ENCODE results near the gene MAGEA9B.
"Not testable (repeated sequence)": the region's sequence is repeated elsewhere in the genome, so short reads cannot be mapped to it uniquely, and the experiment has no call there.

DNA sequence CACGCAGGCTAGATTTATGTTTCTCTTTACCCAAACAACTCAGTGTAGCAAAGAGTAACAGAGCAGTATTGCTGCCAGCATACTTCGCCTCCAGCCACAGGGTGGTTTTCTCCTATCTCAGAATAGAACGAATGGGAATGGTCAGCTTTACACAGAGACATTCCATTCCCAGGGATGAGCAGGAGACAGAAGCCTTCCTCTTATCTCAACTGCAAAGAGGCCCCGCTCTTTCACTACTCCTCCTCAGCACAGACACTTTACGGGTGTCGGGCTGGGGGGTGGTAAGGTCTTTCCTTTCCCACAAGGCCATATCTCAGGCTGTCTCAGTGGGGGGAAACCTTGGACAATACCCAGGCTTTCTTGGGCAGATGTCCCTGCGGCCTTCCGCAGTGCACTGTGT, 39.6 kb upstream of the MAGEA9B start:
- TF ChIP-seq CTCF (IDR thresholded peaks at IDR 0.05; ENCODE audit: borderline replicate concordance, extremely low read depth, low read length, poor library complexity, severe bottlenecking); EZH2 (IDR thresholded peaks at IDR 0.05; ENCODE audit: borderline replicate concordance, low read depth, low read length, severe bottlenecking): not testable (repeated sequence)
